Hepatocyte (in vitro differentiated cells): ENCODE data around the gene CEP95. TPM values are rescaled to one million over a fixed set of nuclear protein-coding genes. Genes with fewer than 3 reads are reported as not detected.

ENCODE experiments used
- DNase-seq: peaks from one replicate; pipeline ENCODE4 v3.0.0-alpha.2; 2016; ENCODE audit warnings: low spot score
- H2AFZ ChIP-seq: fragments of 200-600 bp; sonication (generic); 2 replicates; pipeline ENCODE4 v1.6.0; 2016; ENCODE audit warnings: antibody characterized with exemption, mild to moderate bottlenecking
- H3K27ac ChIP-seq: fragments of 200-600 bp; sonication (generic); 2 replicates; pipeline ENCODE4 v1.5.1; 2016; ENCODE audit warnings: mild to moderate bottlenecking
- H3K27me3 ChIP-seq: fragments of 200-600 bp; sonication (generic); 2 replicates; pipeline ENCODE4 v1.6.1; 2016
- H3K36me3 ChIP-seq: fragments of 200-600 bp; sonication (generic); replicated peaks from 2 replicates; pipeline ENCODE4 v1.5.1; 2016; ENCODE audit warnings: low read depth; ENCODE audit not compliant: insufficient read depth
- H3K4me1 ChIP-seq: fragments of 200-600 bp; sonication (generic); 2 replicates; pipeline ENCODE4 v1.5.1; 2016; ENCODE audit warnings: mild to moderate bottlenecking, moderate library complexity; ENCODE audit not compliant: insufficient read depth
- H3K4me2 ChIP-seq: fragments of 200-600 bp; sonication (generic); 2 replicates; pipeline ENCODE4 v1.6.0; 2016
- H3K4me3 ChIP-seq: fragments of 200-600 bp; sonication (generic); 2 replicates; pipeline ENCODE4 v1.5.1; 2016; ENCODE audit warnings: mild to moderate bottlenecking
- H3K79me2 ChIP-seq: fragments of 200-600 bp; sonication (generic); 2 replicates; pipeline ENCODE4 v1.6.0; 2017; ENCODE audit warnings: mild to moderate bottlenecking
- H3K9me2 ChIP-seq: fragments of 200-600 bp; sonication (generic); replicated peaks from 2 replicates; pipeline ENCODE4 v1.6.0; 2017; ENCODE audit warnings: mild to moderate bottlenecking; ENCODE audit not compliant: insufficient read depth
- H3K9me3 ChIP-seq: fragments of 200-600 bp; sonication (generic); 2 replicates; pipeline ENCODE4 v1.5.1; 2016; ENCODE audit warnings: low read depth, mild to moderate bottlenecking
- H4K20me1 ChIP-seq: fragments of 200-600 bp; sonication (generic); 2 replicates; pipeline ENCODE4 v1.6.0; 2016; ENCODE audit warnings: mild to moderate bottlenecking; ENCODE audit not compliant: insufficient read depth, poor library complexity, severe bottlenecking
- EZH2 ChIP-seq: fragments of 200-600 bp; sonication (generic); IDR thresholded peaks from 2 replicates; pipeline ENCODE4 v1.6.1; 2016; ENCODE audit warnings: antibody characterized with exemption, mild to moderate bottlenecking, borderline replicate concordance
- EZH2phosphoT487 ChIP-seq: fragments of 200-600 bp; sonication (generic); IDR thresholded peaks from one replicate; pipeline ENCODE4 v1.6.1; 2018; ENCODE audit warnings: antibody characterized with exemption, mild to moderate bottlenecking, low read depth, moderate library complexity; ENCODE audit not compliant: unreplicated experiment, severe bottlenecking
- WGBS: methylation state at CpG from one replicate; pipeline ENCODE4 v1.1.6; 2016; ENCODE audit warnings: low lambda C conversion rate; ENCODE audit errors: missing lambda C conversion rate; 5-methylcytosine and 5-hydroxymethylcytosine counted together
- polyA plus RNA-seq: library from polyadenylated mRNA; unstranded; fragments of >200 nt; fragmentation: Nextera tagmentation; extraction: Ambion mirVana; gene quantifications from 2 replicates; pipeline ENCODE4 v1.2.1, GENCODE V29; 2016
- total RNA-seq: library from RNA; depleted of rRNA; stranded (reverse); fragments of >200 nt; gene quantifications from 2 replicates; pipeline ENCODE4 v1.2.3, GENCODE V29; 2014
- TF ChIP-seq, protein P1 (sequence below): fragments of 200-600 bp; sonication (generic); IDR thresholded peaks from 2 replicates; pipeline ENCODE4 v1.5.1; 2016; ENCODE audit warnings: antibody characterized with exemption, mild to moderate bottlenecking; ENCODE audit not compliant: poor library complexity

CEP95 gene
- total and polyA plus RNA-seq, 2 experiments from 2014 or later: 25.8 to 42.8 TPM

DNA sequence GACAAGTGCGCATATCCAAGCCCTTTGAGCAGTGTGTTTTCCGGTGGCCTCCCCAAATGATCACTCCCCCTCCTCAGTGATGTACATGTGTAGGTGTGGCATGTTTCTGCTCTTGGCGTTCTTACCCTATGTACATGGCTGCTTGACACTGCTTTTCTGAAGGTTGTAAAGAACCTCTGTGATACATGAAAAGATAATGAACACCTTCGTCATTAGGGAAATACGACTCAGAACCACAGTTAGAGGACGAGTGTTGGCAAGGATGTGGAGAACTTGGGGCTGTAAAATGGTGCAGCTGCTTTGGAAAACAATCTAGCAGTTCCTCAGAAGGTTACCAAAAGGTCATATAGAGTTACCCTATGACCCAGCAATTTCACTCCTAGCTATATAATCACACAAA lies 28.6 kb downstream of the CEP95 start:
- no peaks in the 10 kb centered on the region for H3K9me3 ChIP-seq
- no peak overlapping the region for H3K4me2 ChIP-seq
- peaks cover 6% of the 10 kb centered on the region for H3K36me3 ChIP-seq
- H3K4me3 ChIP-seq: no peak overlapping the region
- no peak for DNase-seq
- H3K4me1 ChIP-seq: no peaks in the 10 kb centered on the region
- no peak overlapping the region for H3K27ac ChIP-seq
- no peaks in the 10 kb centered on the region for H4K20me1 ChIP-seq
- H3K27me3 ChIP-seq: no peaks in the 10 kb centered on the region
- H2AFZ ChIP-seq: no peak overlapping the region
- 93% methylated on average over 6 of the region's 6 CpGs for WGBS
- H3K79me2 ChIP-seq: no peaks in the 10 kb centered on the region
- TF ChIP-seq EZH2phosphoT487: no peak
- TF ChIP-seq, protein P1, sequence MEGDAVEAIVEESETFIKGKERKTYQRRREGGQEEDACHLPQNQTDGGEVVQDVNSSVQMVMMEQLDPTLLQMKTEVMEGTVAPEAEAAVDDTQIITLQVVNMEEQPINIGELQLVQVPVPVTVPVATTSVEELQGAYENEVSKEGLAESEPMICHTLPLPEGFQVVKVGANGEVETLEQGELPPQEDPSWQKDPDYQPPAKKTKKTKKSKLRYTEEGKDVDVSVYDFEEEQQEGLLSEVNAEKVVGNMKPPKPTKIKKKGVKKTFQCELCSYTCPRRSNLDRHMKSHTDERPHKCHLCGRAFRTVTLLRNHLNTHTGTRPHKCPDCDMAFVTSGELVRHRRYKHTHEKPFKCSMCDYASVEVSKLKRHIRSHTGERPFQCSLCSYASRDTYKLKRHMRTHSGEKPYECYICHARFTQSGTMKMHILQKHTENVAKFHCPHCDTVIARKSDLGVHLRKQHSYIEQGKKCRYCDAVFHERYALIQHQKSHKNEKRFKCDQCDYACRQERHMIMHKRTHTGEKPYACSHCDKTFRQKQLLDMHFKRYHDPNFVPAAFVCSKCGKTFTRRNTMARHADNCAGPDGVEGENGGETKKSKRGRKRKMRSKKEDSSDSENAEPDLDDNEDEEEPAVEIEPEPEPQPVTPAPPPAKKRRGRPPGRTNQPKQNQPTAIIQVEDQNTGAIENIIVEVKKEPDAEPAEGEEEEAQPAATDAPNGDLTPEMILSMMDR: no peak
- TF ChIP-seq EZH2: no peak
- no peaks in the 10 kb centered on the region for H3K9me2 ChIP-seq

DNA sequence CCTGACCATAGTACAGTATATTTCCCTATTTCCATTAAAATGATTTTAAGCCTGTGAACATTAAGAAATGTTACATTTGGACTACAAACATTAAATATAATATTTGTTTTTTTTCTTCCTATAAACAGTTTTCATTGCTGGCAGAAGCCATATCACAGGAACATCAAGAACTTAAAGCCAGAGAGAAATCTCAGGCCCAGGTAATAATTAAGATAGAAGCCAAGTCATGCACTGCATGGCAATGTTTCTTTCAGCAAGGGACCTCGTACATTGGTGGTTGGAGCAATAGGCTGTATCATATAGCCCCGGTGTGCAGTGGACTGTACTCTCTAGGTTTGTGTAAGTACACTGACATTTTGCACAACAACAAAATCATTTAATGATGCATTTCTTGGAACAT lies 30.1 kb downstream of the CEP95 start:
- no peaks in the 10 kb centered on the region for H3K36me3 ChIP-seq
- H2AFZ ChIP-seq: no peak overlapping the region
- H3K79me2 ChIP-seq: no peaks in the 10 kb centered on the region
- no peak overlapping the region for H3K4me2 ChIP-seq
- H3K9me3 ChIP-seq: no peaks in the 10 kb centered on the region
- TF ChIP-seq, protein P1: no peak
- TF ChIP-seq EZH2phosphoT487 (no peak), EZH2 (no peak)
- no peaks in the 10 kb centered on the region for H3K9me2 ChIP-seq
- no peaks in the 10 kb centered on the region for H4K20me1 ChIP-seq
- no peaks in the 10 kb centered on the region for H3K4me1 ChIP-seq
- no peak overlapping the region for H3K27ac ChIP-seq
- H3K4me3 ChIP-seq: no peak overlapping the region
- DNase-seq: no peak
- no peaks in the 10 kb centered on the region for H3K27me3 ChIP-seq
- 89% methylated on average over 2 of the region's 2 CpGs for WGBS

DNA sequence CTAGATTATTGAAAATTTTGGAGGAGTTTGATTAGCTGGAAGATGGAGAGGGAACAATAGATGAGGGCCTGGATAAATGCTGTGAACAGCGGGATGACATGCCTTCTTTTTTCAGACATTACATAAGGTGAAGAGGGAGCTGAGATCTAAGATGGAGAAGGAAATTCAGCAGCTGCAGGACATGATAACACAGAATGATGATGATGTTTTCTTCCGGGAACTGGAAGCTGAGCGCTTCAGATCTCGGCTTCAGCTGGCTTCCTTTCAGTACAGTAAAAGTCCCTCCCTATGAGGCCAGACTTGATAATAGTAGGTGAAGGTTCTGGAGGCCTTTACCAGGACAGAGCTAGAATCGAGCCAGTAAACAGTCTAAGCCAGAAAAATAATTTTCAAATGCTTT lies 30.7 kb downstream of the CEP95 start:
- WGBS: 94% methylated on average over 5 of the region's 5 CpGs
- no peaks in the 10 kb centered on the region for H3K27me3 ChIP-seq
- no peaks in the 10 kb centered on the region for H3K4me1 ChIP-seq
- TF ChIP-seq, protein P1: no peak
- TF ChIP-seq EZH2: no peak
- TF ChIP-seq EZH2phosphoT487: no peak
- H3K4me3 ChIP-seq: no peak overlapping the region
- H3K79me2 ChIP-seq: no peaks in the 10 kb centered on the region
- H3K27ac ChIP-seq: no peak overlapping the region
- H2AFZ ChIP-seq: no peak overlapping the region
- no peaks in the 10 kb centered on the region for H3K36me3 ChIP-seq
- H3K9me3 ChIP-seq: no peaks in the 10 kb centered on the region
- DNase-seq: no peak
- H3K4me2 ChIP-seq: no peak overlapping the region
- H4K20me1 ChIP-seq: no peaks in the 10 kb centered on the region
- H3K9me2 ChIP-seq: no peaks in the 10 kb centered on the region

DNA sequence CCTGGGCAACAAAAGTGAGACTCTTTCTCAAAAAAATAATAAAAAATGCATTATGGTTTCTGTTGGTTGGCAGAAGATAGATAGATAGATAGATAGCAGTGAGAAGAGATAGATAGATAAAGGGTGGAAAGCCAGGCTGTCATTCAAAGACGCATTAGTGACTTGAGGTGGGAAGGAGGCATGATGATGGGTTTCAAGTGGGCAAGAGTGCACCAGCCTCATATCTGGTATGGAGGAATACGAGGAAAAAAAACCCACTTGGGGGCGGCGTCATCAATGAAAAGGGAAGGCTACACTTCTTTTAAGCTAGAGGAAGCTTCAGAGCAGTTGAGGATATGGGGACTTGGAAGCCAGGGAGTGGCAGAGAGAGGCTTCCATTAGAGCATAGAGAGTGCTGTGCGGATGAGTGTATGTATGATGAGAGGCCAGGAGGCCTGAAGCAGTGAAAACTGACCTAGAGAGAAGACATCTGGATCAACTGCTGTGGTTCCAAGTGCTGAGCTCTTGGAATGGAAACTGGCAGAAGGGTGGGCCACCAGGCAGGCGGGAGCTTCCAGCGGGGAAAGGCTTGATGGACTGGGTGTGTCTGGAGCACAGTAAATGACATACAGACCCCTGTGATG lies 31.8 kb downstream of the CEP95 start:
- no peaks in the 10 kb centered on the region for H4K20me1 ChIP-seq
- no peaks in the 10 kb centered on the region for H3K4me1 ChIP-seq
- H3K27me3 ChIP-seq: no peaks in the 10 kb centered on the region
- no peak overlapping the region for H2AFZ ChIP-seq
- no peaks in the 10 kb centered on the region for H3K79me2 ChIP-seq
- WGBS: 86% methylated on average over 7 of the region's 7 CpGs
- TF ChIP-seq, protein P1: no peak
- no peak for TF ChIP-seq EZH2
- TF ChIP-seq EZH2phosphoT487: no peak
- no peak overlapping the region for H3K27ac ChIP-seq
- no peak overlapping the region for H3K4me3 ChIP-seq
- no peaks in the 10 kb centered on the region for H3K9me3 ChIP-seq
- no peak overlapping the region for H3K4me2 ChIP-seq
- no peaks in the 10 kb centered on the region for H3K36me3 ChIP-seq
- DNase-seq: no peak
- no peaks in the 10 kb centered on the region for H3K9me2 ChIP-seq
